GM12878 (cell line): ENCODE data around the gene KDM1B. TPM values are rescaled to one million over a fixed set of nuclear protein-coding genes. Genes with fewer than 3 reads are reported as not detected.

Source experiments
- ATAC-seq: fragments of 200-7000 bp; cut with Tn5 transposase; 3 replicates; pipeline ENCODE4 v1.9.1; 2020; ENCODE audit warnings: mild to moderate bottlenecking, moderate library complexity
- BruUV-seq: library from RNA; stranded (reverse); fragments of 400-500 nt; replicated peaks from 2 replicates; lab custom pipeline; 2021; lab: Mats Ljungman, UMichigan
- CTCF ChIA-PET: fragments of 300-600 bp; sonication (Branson Sonifier 250); formaldehyde crosslinking; extraction: SDS; loops from one replicate; lab custom pipeline; 2021; ENCODE audit warnings: inconsistent platforms; lab: Yijun Ruan, JAX
- POLR2A ChIA-PET: fragments of 350-600 bp; formaldehyde crosslinking; extraction: SDS; loops from one replicate; lab custom pipeline; 2021; ENCODE audit warnings: inconsistent platforms; lab: Charles Lee
- RAD21 ChIA-PET: fragments of 300-600 bp; sonication (Branson Sonifier 250); formaldehyde crosslinking; loops from one replicate; lab custom pipeline; 2023; ENCODE audit warnings: antibody characterized with exemption; ENCODE audit not compliant: unreplicated experiment; lab: Charles Lee
- SMC1A ChIA-PET: fragments of 300-600 bp; sonication (Branson Sonifier 250); formaldehyde crosslinking; loops from one replicate; lab custom pipeline; 2023; ENCODE audit not compliant: unreplicated experiment, uncharacterized antibody; lab: Charles Lee
- DNase-seq: peaks from one replicate; pipeline ENCODE4 v3.0.0-alpha.2; 2011; ENCODE audit warnings: low read depth, low spot score
- FAIRE-seq: peaks from 3 replicates; lab custom pipeline; 2011; peaks lifted over from hg19 to GRCh38; lab: Jason Lieb, UNC
- H2AFZ ChIP-seq: 2 replicates; pipeline ENCODE4 v1.6.0; 2011; ENCODE audit warnings: low read depth, low read length, control low read depth; ENCODE audit not compliant: control insufficient read depth
- H3K27ac ChIP-seq: 2 replicates; pipeline ENCODE4 v1.5.1; 2011; ENCODE audit warnings: control low read depth; ENCODE audit not compliant: control insufficient read depth, insufficient read depth
- H3K27me3 ChIP-seq, 2 experiments: replicated peaks in 1 of 2; 2 replicates each; pipeline versions ENCODE4 v1.6.0 to v1.6.1; 2011; ENCODE audit warnings: low read length in 1 of 2; ENCODE audit not compliant: control insufficient read depth in 2 of 2, insufficient read depth in 2 of 2
- H3K36me3 ChIP-seq, 2 experiments: 2 replicates each; pipeline ENCODE4 v1.5.1; 2011; ENCODE audit warnings: low read length in 1 of 2; ENCODE audit not compliant: control insufficient read depth in 2 of 2, insufficient read depth in 2 of 2
- H3K4me1 ChIP-seq: 2 replicates; pipeline ENCODE4 v1.6.1; 2011; ENCODE audit warnings: mild to moderate bottlenecking, low read length, moderate library complexity, mixed read lengths; ENCODE audit not compliant: control insufficient read depth, insufficient read depth
- H3K4me2 ChIP-seq: 2 replicates; pipeline ENCODE4 v1.6.0; 2011; ENCODE audit warnings: control low read depth; ENCODE audit not compliant: control insufficient read depth, insufficient read depth
- H3K4me3 ChIP-seq: fragments of 200-600 bp; sonication (generic); 2 replicates; pipeline ENCODE4 v1.5.1; 2016
- H3K79me2 ChIP-seq: 2 replicates; pipeline ENCODE4 v1.6.0; 2011; ENCODE audit warnings: low read length; ENCODE audit not compliant: control insufficient read depth, insufficient read depth
- H3K9ac ChIP-seq: 2 replicates; pipeline ENCODE4 v1.8.0; 2011; ENCODE audit warnings: low read length, control low read depth, mixed read lengths; ENCODE audit not compliant: control insufficient read depth, insufficient read depth
- H3K9me3 ChIP-seq: replicated peaks from 3 replicates; pipeline ENCODE4 v1.5.1; 2011; ENCODE audit warnings: mild to moderate bottlenecking, low read length; ENCODE audit not compliant: control insufficient read depth, insufficient read depth
- H4K20me1 ChIP-seq: 2 replicates; pipeline ENCODE4 v1.6.0; 2011; ENCODE audit not compliant: control insufficient read depth, insufficient read depth
- E2F8 ChIP-seq: fragments of 450-650 bp; IDR thresholded peaks from 2 replicates; pipeline ENCODE4 v1.6.1; 2018; ENCODE audit warnings: mild to moderate bottlenecking, low read depth, moderate library complexity; ENCODE audit not compliant: partially characterized antibody
- EED ChIP-seq: sonication (generic); IDR thresholded peaks from 2 replicates; pipeline ENCODE4 v1.6.1; 2016; ENCODE audit warnings: antibody characterized with exemption, low read depth
- MLLT1 ChIP-seq: fragments of 450-650 bp; IDR thresholded peaks from 2 replicates; pipeline ENCODE4 v1.6.1; 2016; ENCODE audit warnings: mild to moderate bottlenecking
- MTA2 ChIP-seq: fragments of 450-650 bp; IDR thresholded peaks from 2 replicates; pipeline ENCODE4 v1.6.1; 2016; ENCODE audit warnings: low read depth, mild to moderate bottlenecking, moderate library complexity
- NR2C1 ChIP-seq: fragments of 450-650 bp; IDR thresholded peaks from 2 replicates; pipeline ENCODE4 v1.6.1; 2017; ENCODE audit warnings: antibody characterized with exemption, mild to moderate bottlenecking, moderate library complexity
- NR2C2 ChIP-seq: IDR thresholded peaks from 2 replicates; pipeline ENCODE4 v1.6.1; 2011; ENCODE audit warnings: borderline replicate concordance, low read depth; ENCODE audit not compliant: control insufficient read depth, insufficient read length
- RELB ChIP-seq: fragments of 450-650 bp; IDR thresholded peaks from 2 replicates; pipeline ENCODE4 v1.6.1; 2017; ENCODE audit warnings: low read depth, mild to moderate bottlenecking, moderate library complexity
- RFX5 ChIP-seq: IDR thresholded peaks from 2 replicates; pipeline ENCODE4 v1.6.1; 2011; ENCODE audit warnings: low read depth, low read length, improper control_type of control experiment
- SMAD5 ChIP-seq: IDR thresholded peaks from 2 replicates; pipeline ENCODE4 v1.6.1; 2016; ENCODE audit warnings: antibody characterized with exemption, low read depth
- TCF3 ChIP-seq: IDR thresholded peaks from 2 replicates; pipeline ENCODE4 v1.6.1; 2012; ENCODE audit warnings: low read depth, mild to moderate bottlenecking, low read length, borderline replicate concordance; ENCODE audit not compliant: insufficient read depth
- YBX1 ChIP-seq: fragments of 450-650 bp; IDR thresholded peaks from 2 replicates; pipeline ENCODE4 v1.6.1; 2016; ENCODE audit warnings: antibody characterized with exemption
- ZNF24 ChIP-seq: fragments of 450-650 bp; IDR thresholded peaks from 2 replicates; pipeline ENCODE4 v1.6.1; 2017; ENCODE audit warnings: antibody characterized with exemption, mild to moderate bottlenecking
- in situ Hi-C: fragments of 300-500 bp; cut with MboI; formaldehyde crosslinking; loops from 9 replicates; pipeline ENCODE4 v1.14.3; 2018; ENCODE audit warnings: mixed read lengths
- intact Hi-C: fragments of 100-400 bp; cut with micrococcal nuclease; formaldehyde crosslinking; loops from one replicate; pipeline ENCODE4 v1.14.2; 2022; ENCODE audit not compliant: unreplicated experiment
- polyA plus RNA-seq, 11 experiments: library from polyadenylated mRNA; depleted of rRNA in 4 of 11; unstranded in 6 of 11; stranded (reverse) in 5 of 11; fragments of >200 nt; fragmentation: Nextera tagmentation in 4 of 11; fragmentation: Illumina TruSeq in 1 of 11; extraction: Ambion mirVana in 4 of 11; extraction: Trizol in 1 of 11; gene quantifications; 1 replicate in 1 of 11; 2 replicates in 10 of 11; pipeline versions ENCODE4 v1.2.1 to v1.2.3, GENCODE V29; 2011 to 2016; ENCODE audit warnings: inconsistent platforms in 2 of 11, missing spikeins in 2 of 11, low read depth in 1 of 11
- total RNA-seq, 4 experiments: library from RNA; depleted of rRNA in 3 of 4; stranded (reverse); fragments of >200 nt in 3 of 4; fragmentation: Illumina TruSeq in 1 of 4; extraction: Trizol in 1 of 4; gene quantifications; 2 replicates each; pipeline versions ENCODE4 v1.2.1 to v1.2.3, GENCODE V29; 2013 to 2021

The KDM1B gene
- total and polyA plus RNA-seq, 10 of the 15 experiments (the other 5 are each of a cell fraction or from before 2014, with no cell fraction given), result 1.7 to 22.5 (median 13.9) TPM

- SMC1A ChIA-PET, result interaction anchor here (1.0 to 1.7 kb wide), 3 partner anchors 9 to 27 kb away, joined by 3 to 6 read pairs (median 6); no protein-coding TSS in a partner anchor
- CTCF ChIA-PET, result interaction anchor here (1.1 kb wide), 1 partner anchor 12 kb away, joined by 4 read pairs; no protein-coding TSS in a partner anchor
- Histone ChIP-seq H3K27ac (no peak overlapping the region), H3K79me2 (peaks cover 29% of the 10 kb centered on the region), H3K9ac (no peak overlapping the region), H2AFZ (no peak overlapping the region), H3K27me3 (no peaks in the 10 kb centered on the region), H4K20me1 (no peaks in the 10 kb centered on the region; the same call in 1 of the 2 replicates), H3K4me1 (peaks cover 5% of the 10 kb centered on the region), H3K36me3 (peaks cover 6 to 46% of the 10 kb centered on the region in 2 experiments), H3K4me3 (no peak overlapping the region), H3K4me2 (no peak overlapping the region), H3K9me3 (peaks cover 13% of the 10 kb centered on the region)
- TF ChIP-seq MLLT1 (no peak), RELB (no peak), RFX5 (no peak), NR2C2 (no peak), YBX1 (no peak), NR2C1 (no peak), EED (no peak), TCF3 (no peak), ZNF24 (no peak), MTA2 (no peak), E2F8 (no peak), SMAD5 (no peak)
- in situ Hi-C loops, result no loop called here
- RAD21 ChIA-PET, result interaction anchor here (1.2 kb wide), 1 partner anchor 90 kb away, joined by 3 read pairs; no protein-coding TSS in a partner anchor
- DNase-seq, result no peak
- FAIRE-seq, result no peak
- intact Hi-C loops, result no loop called here
- no TSS peak for BruUV-seq
- no peak for ATAC-seq
- POLR2A ChIA-PET, result interaction anchor here (0.6 to 2.3 kb wide), 3 partner anchors 11 to 53 kb away, joined by 4 to 8 read pairs (median 5); no protein-coding TSS in a partner anchor
Observed at GRCh38 chr6:18246205-18246604, 91.0 kb downstream of the KDM1B start.
